GDM1 (cell line): ENCODE data around the gene FLACC1.

ENCODE experiments used
- DNase-seq: peaks from one replicate; lab custom pipeline; 2025; lab: John Stamatoyannopoulos, UW

The FLACC1 gene

DNA sequence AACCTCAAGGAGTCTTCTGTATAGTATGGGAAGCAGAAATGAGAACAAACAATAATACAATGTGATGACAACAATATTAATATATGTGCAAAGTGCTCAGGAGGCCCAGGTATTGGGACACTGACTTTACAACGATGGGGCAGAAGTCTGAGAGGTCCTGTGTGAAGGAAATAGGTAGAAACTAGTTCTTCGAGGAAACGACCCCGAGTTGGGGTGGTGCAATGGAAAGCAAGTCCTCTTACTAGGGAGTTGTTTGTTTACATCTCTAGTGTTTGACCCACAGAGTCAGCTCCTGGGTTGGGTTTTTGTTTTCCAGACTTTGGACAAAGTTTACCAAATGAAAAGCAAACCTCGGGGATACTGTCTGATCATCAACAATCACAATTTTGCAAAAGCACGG is 80.6 kb downstream of the FLACC1 start:
- DNase-seq, result no peak

DNA sequence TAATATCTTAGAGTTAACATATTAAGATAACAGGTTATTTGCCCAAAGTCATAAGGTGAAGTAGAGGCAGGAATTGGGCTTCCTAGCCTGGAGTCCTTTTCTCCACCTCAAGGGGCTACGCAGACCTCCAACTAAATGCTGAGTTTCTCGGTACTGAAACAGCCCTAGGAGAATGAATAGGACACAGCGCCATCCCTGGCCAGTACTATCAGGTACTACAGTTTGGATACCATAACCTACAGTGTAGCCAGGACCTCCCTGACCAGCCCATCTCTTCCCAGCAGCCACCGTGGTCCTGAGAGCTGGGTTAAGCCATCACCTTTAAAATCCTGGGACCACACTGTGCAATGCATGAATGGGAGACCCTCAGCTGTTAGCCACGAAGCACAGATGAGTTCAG is 81.2 kb downstream of the FLACC1 start:
- no peak for DNase-seq

DNA sequence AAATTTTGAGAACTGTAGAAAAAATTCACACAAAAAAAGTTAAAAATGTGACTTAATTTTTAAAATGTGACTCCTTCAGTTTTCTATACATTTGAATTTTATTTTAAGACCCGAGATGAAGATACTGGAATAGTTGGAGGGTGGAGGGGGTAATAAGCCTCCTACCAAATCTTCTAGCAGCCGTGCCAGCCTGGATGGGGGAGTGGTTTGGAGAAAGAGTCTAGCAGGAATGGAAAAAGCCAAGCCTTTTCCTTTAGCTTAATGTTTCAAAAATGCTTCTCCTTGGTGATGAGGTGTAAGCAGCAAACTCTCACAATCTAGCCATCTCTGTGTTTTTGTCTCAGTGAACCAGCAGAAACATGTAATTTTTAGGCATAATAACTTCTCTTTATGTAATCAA is 82.1 kb downstream of the FLACC1 start:
- no peak for DNase-seq

DNA sequence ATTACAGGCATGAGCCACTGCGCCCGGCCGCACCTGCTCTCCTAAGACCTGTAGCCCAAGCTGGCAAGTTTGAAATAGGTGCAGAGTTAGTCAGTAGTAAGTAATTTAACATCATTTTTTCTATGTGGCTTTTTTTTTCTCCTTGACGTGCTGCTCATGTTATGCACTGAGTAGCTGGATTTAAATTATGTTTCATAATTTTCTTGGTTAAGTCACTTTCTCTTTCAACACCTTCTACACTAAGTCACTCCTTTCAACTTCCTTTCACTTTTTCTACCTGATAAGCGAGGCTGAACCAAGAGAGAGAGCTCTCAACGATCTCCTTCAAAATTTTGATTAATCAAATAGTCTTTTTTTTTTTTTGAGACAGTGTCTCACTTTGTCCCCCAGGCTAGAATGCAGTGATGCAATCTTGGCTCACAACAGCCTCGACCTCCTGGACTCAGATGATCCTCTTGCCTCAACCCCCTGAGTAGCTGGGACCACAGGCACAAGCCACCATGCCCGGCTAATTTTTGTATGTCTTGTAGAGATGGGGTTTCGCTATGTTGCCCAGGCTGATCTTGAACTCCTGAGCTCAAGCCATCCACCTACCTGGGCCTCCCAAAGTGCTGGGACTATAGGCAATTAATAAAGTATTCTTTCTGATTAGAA is 83.7 kb downstream of the FLACC1 start:
- no peak for DNase-seq

DNA sequence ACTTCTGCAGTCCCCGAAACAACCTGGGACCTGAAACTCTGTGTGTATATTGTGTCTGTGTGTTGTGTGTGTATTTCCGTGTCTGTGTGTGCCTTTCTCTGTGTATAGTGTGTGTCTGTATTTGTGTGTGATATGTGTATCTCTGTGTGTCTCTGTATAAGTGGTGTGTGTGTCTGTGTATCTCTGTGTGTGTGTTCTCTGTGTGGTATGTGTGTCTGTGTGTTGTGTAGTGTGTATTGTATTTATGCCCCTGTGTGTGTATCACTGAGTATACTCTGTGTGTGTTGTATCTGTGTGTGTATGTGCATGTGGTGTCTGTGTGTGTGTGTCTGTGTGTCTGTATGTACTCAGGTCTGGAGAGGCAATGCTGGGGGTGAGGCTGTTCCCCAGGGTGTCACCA is 85.2 kb downstream of the FLACC1 start:
- DNase-seq, result no peak

DNA sequence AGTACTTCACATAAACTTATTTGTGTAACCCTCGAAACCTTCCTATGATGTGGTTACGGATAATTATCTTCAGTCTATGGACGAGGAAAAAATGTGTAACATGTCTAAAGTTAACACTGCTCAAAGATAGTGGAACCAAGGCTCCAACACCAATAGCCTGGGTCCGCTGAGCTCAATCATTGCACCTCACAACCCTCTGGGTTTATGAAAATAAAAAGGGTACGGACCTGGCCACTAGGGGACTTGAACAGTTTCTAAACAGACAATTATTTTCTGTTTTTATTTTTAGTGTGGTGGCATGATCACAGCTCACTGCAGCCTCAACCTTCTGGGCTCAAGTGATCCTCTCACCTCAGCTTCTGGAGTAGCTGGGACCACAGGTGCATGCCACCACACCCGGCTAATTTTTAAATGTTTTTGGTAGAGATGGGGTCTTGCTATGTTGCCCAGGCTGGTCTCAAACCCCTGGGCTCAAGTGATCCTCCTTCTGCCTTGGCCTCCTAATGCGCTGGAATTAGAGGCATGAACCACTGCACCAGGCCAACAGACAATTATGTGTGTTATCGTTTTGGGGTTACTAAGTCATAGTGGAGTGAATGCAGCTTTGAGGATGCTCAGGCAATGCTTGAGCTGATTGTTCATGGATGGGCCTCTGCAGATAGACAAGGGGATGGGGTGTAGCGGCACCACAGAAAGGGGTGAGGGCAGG is 86.7 kb downstream of the FLACC1 start:
- DNase-seq, result no peak

DNA sequence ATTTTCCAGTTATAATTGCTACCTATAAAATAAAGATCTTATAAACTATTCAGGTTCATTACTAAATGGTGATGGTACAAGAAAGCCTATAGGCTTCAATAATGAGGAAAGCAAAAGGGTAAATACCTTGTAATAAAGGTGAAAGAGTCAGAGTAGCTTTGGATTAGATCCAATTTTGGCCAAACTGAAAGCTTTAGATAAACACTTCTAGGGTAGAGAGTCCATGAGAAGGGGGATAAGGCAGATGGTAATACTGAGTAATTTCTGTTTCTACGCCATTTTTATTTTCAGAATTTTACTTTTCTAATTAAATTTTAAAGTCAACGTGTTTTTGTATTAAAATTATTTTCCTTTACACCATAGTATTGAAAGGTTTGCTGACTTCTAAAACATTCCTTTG is 87.4 kb downstream of the FLACC1 start:
- no peak for DNase-seq

DNA sequence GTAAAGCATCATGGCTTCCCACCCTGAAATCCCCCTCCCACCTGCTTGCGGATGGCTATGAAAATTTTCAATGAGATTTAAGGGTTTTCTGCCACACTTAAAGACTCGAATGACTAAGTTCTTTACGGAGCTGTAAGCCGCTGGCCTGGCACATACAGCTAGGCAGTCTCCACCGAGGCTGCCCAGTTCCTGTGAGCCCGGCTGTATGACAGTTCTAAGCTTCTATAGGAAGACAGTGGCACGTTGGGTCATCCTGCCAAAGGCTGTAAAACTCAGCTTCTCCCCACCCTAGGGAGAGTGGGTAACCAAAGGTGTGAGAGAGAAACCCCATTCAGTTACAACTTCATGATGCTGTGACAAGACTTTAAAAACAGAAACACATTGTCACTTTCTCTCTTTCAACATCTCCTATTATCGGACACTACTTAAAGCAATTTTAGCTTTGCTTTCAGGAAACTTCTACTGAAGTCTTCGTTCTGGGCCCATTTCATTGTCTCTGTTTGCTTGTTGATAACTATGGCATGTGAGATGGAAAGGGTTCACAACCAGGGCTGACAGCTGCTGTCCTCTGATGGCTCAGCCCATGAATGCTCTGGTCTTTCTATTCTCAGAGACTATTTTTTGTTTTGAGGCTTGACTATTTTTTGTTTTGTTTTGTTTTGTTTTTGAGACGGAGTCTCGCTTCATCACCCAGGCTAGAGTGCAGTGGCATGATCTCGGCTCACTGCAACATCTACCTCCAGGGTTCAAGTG is 89.7 kb downstream of the FLACC1 start:
- DNase-seq, result no peak

DNA sequence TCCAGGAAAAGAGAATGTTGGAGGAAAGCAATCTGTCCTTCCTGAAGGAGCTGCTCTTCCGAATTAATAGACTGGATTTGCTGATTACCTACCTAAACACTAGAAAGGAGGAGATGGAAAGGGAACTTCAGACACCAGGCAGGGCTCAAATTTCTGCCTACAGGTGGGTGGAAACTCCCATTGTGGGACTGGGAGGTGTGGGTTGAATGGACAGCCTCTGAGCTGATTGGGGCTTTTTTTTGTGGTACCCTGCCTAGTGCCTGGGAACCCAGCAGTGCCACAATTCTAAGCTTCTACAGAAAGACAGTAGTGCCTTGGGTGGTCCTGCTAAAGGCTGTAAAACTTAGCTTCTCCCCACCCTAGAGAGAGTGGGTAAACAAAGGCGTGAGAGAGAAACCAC is 90.5 kb downstream of the FLACC1 start:
- DNase-seq, result no peak

DNA sequence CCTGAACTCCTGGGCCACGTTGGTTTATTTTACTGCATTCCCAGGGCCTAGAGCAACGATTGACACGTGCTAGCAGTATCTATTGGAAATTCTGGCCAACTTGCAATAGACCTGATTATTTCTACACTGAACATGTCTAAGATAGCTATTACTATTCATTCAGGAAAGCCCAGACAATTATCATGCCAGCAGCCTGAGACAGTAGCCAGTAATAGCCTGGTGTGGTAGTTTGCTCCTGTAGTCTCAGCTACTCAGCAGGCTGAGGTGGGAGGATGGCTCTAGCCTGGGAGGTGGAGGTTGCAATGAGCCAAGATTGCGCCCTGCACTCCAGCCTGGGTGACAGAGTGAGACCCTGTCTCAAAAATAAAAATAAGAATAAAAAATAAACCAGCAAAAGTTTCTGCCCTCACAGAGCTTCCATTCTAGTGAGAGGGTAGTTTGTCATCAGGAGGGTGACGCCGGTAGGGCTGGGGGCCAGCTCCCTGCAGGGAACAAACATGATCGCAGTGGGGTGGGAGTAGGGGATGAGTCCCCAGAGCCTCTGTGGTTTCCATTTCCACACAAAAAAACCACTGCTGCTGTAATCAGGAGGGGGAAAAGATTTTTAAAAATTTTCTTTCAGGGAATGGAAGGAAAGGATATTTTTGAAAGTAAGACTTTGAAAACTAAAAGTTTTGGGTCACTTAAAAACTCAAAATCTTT is 92.5 kb downstream of the FLACC1 start:
- DNase-seq, result no peak

DNA sequence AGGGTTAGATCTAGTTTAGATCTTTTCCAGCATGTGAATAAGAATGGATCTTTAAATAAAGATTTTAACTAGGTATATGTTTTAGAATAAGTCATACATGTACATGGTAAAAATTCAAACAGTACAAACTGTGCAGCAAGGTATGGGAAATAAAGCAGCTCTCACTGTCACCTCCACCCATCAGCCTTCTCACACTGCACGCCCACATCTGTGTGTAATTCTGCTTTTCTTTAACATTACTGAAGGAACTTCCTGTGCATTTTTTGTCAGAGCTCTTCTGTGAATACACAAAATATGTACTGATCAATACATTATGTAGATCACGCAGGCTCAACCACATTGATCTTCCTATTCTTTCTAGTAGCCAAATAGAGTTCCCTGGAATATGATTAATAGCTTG is 93.4 kb downstream of the FLACC1 start:
- DNase-seq, result no peak

DNA sequence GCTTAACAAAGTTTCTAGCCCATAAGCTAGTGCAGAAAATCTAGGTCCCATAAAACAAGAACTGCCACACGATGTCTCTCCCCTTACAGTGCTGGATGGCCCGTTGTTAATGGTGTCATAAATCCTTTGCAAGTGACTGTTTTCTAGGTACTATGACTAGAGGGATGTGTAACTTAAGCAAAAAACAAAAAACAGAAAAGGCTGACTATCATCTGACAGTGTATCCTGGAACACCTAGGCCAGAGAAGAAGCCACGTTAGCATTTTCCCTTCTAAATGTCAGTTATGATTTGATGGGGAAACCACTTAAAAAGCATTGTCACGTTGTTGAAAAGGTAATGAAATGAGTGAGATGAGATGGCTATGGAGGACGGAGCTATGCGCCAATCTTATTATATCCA is 94.4 kb downstream of the FLACC1 start:
- DNase-seq, result no peak

DNA sequence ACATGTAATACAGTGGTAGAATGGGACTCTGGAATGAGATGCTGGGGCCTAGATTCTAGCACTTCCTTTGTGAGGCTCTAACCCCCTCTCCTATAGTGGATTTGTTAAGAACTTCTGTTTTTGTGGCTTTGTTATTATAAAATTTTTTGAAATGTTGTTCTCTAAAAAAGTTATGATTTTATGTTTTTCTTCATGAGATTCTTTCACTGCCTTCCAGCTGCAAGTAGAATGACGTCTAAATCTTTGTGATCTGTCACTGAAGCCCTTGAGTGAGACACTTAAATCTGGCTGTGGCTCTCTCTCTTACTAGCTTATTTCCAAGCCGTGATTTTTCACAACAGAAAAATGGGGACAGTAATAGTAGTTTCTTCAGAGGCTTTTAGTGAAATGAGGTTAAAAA is 95.2 kb downstream of the FLACC1 start:
- no peak for DNase-seq

DNA sequence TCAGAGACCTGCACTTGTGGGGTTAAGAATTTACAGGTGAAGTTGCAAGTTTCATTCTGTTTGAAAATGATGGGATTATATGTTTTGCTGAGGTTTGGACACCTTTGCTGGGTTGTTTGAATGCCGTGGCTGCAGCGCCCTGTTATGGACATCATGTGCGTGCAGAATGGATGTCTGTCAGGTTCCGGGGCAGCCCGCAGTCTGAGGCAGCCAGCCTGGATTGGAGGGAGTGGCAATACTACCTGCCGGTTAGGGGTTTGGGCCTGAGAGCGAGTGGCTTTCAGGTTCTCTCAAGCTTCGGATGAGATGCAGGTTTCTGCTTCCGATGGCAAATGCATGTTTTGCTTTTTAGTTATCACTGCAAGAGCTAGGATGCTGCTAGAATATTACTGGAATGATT is 95.7 kb downstream of the FLACC1 start:
- no peak for DNase-seq

DNA sequence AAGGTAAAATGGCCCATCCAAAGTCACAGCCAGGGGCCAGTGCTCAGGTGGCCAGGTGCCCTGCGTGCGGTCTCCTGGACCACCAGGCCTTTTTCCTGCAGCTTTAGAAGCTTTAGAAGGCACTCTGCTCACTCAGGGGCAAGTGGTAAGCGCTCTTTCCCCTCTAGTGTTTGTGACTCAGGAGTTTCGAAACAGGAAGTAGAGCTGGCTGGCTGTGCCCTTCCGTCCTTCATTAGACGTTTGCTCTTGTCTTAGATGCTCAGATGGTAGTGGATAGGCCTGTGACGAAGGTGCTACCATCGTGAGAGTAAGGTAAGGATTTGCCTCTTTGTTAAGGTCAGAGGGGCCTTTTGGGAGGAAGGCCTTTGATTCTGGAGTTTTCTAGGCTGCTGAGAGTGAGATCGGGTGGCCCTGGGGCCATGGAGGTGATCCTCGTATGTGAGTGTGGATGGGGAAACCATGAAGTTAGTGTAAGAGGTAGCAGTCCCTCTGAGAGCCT is 96.8 kb downstream of the FLACC1 start, which contains the start of gene CASP8:
CASP8 (plus strand) TSS at position 235 of the 499 bp plus-strand sequence. CDS start 5,951 bp downstream, outside the sequence.
- peak; percentile 72 for DNase-seq

DNA sequence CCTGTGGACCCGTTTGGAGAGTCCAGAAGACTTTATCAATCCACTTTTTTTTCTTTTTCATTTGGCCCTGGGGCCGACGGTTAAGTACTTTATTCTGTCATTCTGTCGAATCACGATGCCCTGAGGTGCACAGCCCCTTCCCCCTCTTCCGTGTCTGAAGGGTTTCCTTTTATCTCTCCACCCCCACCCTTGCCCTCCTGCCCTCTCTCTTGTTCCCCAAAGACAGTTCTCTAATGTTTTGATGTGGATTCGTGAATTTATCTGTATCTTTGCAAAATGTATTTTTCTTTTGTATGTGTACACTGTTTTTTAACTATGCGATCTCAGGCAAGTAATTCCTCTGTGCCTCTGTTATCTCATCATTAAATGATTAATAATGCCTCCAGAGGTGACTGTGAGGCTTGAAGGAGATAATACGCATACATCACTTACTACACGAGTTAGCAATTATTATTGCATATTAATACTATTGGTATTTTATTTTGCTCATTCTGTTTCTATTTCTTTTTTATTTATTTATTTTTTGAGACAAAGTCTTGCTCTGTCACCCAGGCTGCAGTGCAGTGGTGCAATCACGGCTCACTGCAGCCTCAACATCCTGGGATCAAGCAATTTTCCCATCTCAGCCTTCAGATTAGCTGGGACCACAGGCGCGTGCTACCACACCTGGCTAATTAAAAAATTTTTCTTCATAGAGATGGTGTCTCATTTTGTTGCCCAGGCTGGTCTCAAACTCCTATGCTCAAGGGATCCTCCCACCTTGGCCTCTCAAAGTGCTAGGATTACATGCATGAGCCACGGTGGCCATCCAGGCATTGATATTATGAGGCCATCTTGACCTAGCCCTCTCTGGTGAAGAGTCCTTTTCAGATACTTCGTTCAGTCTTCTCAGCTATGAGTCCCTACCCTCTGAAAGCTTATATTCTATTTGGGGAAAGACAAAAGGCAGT is 98.2 kb downstream of the FLACC1 start:
- peak; percentile 77 for DNase-seq

DNA sequence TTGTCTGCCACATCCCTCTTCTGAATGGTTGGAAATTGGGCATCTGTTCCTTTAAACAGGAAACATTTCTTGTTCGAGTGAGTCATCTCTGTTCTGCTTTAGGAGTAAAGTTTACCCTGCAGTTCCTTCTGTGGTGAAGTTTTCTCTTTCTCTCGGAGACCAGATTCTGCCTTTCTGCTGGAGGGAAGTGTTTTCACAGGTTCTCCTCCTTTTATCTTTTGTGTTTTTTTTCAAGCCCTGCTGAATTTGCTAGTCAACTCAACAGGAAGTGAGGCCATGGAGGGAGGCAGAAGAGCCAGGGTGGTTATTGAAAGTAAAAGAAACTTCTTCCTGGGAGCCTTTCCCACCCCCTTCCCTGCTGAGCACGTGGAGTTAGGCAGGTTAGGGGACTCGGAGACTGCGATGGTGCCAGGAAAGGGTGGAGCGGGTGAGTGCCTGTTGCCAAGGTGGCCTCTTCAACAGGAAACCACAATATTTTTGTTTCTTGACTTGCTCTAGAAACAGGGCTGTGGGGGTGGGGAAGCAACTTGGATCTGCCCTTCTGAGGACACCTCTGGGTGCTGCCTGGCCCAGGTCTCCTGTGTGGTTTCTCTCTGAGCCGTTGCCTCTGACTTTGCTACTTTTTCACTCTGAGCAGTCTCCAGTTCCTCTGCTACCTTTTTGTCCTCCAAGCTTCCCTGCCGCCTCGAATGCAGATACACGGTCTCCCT is 99.0 kb downstream of the FLACC1 start:
- peak; percentile 88 for DNase-seq

DNA sequence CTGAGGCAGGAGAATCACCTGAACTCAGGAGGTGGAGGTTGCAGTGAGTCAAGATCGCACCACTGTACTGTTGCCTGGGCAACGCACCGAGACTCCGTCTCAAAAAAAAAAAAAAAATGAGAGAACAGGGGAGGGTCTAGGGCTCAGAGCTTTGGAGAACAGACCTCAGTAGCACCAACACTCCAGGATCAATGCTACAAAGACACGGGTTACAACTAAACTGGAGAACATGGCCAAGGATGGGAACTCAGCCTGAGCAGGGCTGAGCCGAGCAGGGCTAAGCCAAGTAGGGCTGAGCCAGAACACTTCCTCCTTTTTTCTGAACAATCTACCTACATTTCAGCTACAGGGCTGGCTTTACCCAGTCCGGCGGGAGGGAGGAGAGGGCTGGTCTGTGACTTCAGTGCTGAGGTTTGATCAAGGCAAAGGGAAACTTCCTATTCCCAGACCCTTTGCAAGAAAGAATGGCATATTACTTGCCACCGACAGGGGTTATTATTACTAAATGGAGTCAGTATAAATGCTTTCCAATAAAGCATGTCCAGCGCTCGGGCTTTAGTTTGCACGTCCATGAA is 99.7 kb downstream of the FLACC1 start:
- peak; percentile 74 for DNase-seq

DNA sequence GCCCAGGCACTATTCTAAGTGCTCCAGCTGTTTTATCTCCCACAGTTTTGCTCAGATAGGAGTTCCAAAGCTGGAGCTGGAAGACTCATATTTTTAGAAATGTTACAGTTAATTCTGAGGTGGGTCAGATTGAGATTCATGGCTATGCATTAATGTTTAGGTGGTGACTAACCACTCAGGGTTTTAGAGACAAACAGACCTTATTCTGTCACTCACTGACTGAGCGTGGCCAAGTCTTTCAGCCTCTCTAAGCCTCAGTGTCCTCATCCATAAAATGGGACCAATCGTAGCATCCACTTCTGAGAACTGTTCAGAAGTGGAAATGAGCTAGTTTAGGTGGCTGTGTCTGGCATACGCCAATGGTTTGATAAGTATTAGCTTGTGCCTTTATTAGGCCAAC is 101.1 kb downstream of the FLACC1 start:
- DNase-seq, result no peak

DNA sequence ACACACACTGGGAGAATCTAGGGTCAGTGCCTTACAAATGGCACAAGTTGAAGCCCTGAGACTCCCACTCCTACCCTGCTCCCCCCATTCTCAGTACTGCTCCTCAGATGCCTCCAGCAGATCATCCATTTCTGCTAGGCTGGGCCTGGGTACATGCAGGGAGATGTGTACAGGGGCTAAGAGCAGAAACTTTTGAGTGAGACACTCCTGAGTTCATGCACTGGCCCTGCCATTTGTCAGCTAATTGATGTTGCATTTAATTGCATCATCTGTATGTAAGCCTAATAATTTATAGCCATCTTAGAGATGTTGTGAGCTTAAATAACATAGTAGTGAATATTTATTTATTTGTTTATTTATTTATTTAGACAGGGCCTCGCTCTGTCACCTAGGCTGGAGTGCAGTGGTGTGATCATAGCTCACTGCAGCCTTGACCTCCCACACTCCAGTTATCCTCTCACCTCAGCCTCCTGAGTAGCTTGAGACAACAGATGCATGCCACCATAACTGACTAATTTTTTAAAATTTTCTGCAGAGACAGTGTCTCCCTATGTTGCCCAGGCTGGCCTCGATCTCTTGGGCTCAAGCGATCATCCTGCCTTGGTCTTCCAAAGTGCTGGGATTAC is 101.6 kb downstream of the FLACC1 start:
- no peak for DNase-seq
